ENCODE data around the gene ERFL. TPM values are rescaled to one million over a fixed set of nuclear protein-coding genes. Genes with fewer than 3 reads are reported as not detected.

ERFL gene
- total RNA-seq, 1 donor from 2014 or later, result 1.7 TPM

- intact Hi-C loops (cut with micrococcal nuclease), result no loop called here
These were observed 26.4 kb downstream of the ERFL start for GRCh38 chr19:41901707-41902360.

GRCh38 chr19:41898235-41898634 is 30.0 kb downstream of the ERFL start:
- intact Hi-C loops (cut with micrococcal nuclease), result no loop called here

DNA sequence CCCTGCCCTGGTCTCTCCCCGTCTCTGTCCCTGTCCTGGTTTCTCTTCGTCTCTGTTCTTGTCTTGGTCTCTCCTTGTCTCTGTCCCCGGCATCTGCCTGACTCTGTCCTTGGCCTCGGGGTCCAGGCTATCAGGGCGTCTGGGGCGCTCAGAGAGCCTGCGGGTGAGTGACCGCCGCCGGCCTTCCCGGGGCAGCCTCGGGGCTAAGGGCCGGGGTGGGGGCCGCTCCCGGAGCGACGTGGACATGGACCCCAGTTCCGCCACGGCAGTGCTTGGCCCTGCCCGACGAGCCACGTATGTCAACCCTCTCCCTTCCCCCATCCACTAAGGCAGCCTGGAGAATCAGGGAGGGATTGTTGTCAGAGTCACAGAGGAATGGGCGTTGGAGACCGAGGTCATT is 30.4 kb downstream of the ERFL start:
- intact Hi-C loops (cut with micrococcal nuclease), result no loop called here

- intact Hi-C loops (cut with micrococcal nuclease), result no loop called here
These were observed 31.1 kb downstream of the ERFL start for GRCh38 chr19:41897181-41897580.

DNA sequence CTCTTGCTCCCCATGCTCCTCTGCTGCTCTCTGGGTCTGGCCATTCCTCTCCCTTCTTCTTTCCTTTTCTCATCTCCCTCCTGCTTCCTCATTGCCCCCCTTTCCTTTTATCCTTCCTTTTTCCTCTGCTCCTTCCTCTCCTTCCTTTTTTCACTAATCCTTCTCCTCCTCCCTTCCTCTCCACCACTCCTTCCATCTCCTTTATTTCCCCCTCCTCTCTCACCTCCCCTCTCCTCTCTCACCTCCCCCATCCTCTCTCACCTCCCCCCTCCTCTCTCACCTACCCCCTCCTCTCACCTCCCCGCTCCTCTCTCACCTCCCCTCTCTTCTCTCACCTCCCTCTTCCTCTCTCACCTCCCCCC is 31.7 kb downstream of the ERFL start:
- intact Hi-C loops (cut with micrococcal nuclease), result no loop called here

DNA sequence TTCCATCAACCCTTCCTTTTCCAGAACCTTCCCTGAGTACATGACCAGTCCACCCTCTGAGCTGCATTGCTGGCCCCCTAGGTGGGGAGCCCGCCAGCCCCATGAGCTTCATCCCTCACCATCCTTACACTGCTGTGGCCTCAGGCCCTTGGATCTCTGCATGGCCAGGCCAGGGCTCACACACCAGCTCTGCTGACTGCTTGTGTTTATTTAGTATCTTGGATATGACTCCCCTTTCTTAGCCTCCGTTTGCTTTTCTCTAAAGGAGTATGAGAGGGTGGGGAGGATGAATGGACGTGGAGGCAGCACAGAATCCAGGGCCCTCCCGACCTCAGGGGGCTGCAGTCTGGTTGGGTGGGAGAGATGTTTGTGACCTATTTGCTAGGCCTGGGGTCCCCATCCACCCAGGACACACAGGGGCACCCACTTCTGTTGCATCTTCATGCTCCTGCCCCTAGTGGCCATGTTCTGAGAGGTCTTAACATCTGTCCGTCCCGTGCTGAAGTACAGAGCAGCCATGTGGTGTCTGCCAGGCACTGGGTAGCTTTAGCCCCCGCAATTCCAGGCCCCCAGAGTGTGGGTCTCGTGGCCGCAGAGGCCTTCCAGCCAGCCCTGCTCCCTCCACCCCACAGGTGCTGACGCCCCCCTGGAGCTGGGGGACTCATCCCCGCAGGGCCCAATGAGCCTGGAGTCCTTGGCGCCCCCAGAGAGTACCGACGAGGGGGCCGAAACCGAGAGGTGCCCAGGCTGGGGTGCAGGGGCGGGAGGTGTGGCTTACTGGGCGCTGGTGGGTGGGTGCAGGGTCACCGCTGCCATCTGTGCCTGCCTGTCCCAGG is 32.3 kb downstream of the ERFL start:
- intact Hi-C loops (cut with micrococcal nuclease), result no loop called here

GRCh38 chr19:41894350-41894749 is 33.9 kb downstream of the ERFL start:
- intact Hi-C loops (cut with micrococcal nuclease), result no loop called here

DNA sequence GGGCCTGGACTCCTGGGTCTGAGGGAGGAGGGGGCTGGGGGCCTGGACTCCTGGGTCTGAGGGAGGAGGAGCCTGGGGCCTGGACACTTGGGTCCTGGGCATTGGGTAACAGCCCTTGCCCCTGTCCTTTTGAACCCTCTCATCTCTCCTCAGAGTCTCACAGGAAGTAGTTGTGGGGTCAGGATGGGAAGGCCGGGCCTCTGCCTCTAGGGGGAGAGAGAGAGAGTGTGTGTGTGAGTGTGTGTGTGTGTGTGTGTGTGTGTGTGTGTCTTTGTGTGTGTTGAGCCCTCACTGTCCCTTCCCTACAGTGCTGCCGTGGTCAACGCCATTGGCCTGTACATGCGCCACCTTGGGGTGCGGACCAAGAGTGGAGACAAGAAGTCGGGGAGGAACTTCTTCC is 34.4 kb downstream of the ERFL start:
- intact Hi-C loops (cut with micrococcal nuclease), result no loop called here

GRCh38 chr19:41892173-41892902 is 35.9 kb downstream of the ERFL start:
- intact Hi-C loops (cut with micrococcal nuclease), result no loop called here

- intact Hi-C loops (cut with micrococcal nuclease), result no loop called here
These were observed 37.3 kb downstream of the ERFL start for GRCh38 chr19:41890936-41891335.

DNA sequence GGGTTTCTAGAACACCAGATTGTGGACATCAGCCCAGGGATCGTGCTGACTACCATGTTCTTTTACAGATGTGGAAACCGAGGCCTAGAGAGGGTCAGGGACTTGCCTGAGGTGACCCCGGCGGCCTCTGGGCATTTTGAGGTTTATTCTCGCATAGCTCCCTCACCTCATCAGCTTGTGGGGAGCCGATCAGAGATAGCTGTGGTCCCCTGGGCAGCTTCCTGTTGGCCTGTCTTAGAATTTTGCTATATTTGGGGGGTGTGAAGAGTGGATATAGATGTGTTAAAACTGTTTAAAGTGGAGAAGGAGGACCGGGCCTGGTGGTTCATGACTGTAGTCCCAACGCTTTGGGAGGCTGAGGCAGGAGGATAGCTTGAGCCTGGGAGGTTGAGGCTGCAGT is 38.4 kb downstream of the ERFL start:
- intact Hi-C loops (cut with micrococcal nuclease), result loop anchor here (5.0 to 10.0 kb wide), 2 partner anchors 37 to 355 kb away; partner anchors contain the start of gene ERFL

GRCh38 chr19:41888926-41889325 is 39.3 kb downstream of the ERFL start:
- intact Hi-C loops (cut with micrococcal nuclease), result loop anchor here (5.0 to 10.0 kb wide), 2 partner anchors 38 to 354 kb away; partner anchors contain the start of gene ERFL

DNA sequence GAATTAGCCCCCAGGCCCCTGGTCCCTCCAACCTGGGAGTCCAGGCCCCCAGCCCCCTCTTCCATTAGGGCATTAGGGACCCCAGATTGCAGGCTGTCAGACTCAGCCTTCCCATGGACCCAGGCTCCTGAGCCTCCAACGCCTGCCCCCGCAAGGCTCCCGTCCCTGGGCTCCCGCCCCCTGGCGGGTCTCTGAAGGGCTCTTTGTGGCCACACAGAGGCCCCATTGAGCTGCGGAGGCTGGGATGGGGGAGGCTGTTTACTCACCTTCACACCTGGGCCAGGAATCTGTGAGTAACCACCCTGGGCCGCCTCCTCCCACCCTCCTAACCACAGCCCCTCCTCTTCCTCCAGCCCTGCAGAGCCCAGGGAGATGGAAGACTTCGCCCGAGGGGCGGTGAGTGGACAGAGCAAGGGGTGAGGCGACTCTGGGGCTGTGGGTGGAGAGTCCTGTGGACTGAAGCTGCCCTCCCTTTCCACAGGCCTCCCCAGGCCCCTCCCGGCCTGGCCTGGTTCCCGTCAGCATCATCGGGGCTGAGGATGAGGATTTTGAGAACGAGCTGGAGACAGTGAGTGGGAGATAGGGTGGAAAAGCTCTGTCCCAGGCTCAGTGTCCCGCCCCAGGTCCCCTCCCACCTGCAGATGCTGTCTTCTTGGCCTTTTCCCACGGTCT is 40.4 kb downstream of the ERFL start:
- intact Hi-C loops (cut with micrococcal nuclease), result loop anchor here (2.0 to 10.0 kb wide), 3 partner anchors 15 to 353 kb away; partner anchors contain the start of gene ERFL

DNA sequence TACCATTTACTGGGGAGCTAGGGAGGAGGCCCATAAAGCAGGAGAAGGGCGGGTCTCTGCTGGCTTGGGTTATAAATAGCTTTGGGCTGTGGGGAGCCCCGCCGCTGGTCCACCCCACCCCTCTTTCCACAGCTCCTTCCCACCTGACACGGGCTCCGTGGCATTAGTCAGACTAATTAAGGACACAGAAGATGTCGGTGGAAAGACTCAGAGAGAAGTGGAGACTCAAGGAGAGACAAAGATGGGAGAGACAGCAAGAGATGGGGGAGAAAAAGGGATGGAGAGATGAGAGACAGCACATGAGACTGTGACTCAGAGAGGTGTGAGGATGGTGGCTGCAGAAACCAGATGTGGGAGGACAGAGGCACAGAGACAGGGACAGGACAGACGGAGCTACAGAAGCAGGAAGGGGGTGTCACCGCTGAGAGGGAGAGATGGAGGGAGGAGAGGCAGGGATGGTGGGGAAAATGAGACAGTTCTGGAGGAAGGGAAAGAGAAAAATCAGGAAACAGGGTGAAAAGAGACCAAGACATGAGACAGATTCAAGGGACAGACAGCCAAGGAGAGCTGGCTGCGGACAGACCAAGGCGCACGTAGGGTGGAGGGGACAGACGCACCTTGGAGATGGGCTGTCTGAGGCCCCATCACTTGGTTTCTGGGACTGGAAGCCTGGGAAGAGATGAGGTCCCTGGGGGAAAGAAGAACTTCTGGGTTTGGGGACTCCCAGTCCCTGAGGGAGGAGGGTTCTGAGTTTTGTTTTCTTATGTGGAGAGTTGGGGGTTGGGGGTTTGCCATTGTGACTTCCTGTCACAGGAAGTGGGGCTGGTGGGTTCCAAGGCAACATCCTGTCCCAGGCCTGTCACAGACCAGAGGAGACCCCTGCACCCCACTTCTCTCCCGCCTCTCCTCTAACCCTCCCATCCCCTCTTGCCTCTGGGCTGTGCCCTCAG is 41.2 kb downstream of the ERFL start:
- intact Hi-C loops (cut with micrococcal nuclease), result loop anchor here (2.0 to 10.0 kb wide), 3 partner anchors 14 to 352 kb away; partner anchors contain the start of gene ERFL

- intact Hi-C loops (cut with micrococcal nuclease), result loop anchor here (1.0 to 10.0 kb wide), 4 partner anchors 9 to 349 kb away; partner anchors contain the start of genes RABAC1 and RPS19
These were observed 44.2 kb downstream of the ERFL start for GRCh38 chr19:41883821-41884733.

DNA sequence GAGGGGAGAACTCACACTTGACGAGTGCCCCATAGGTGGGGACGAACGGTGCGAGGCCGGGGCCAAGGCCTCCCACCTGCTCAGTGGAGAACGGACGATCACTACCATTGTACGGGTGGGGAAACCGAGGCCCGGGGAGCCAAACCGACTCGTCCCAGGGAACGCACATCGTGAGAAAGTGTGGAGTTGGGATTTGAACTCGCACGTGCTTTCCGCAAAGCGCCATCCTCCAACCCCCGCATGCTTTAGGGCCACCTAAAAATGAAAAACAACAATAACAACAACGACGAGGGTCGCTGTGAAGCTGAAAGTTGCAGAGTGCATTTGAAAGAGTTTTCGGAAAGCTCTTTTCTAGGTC is 44.8 kb downstream of the ERFL start:
- intact Hi-C loops (cut with micrococcal nuclease), result loop anchor here (1.0 to 10.0 kb wide), 2 partner anchors 8 to 349 kb away; no protein-coding TSS in a partner anchor

GRCh38 chr19:41882568-41883462 is 45.4 kb downstream of the ERFL start, which contains the start of gene ARHGEF1:
ARHGEF1 (plus strand) TSS chr19:41883184; CDS start chr19:41888083, 4,899 bp downstream.
- intact Hi-C loops (cut with micrococcal nuclease), result loop anchor here (1.0 to 10.0 kb wide), 2 partner anchors 8 to 348 kb away; no protein-coding TSS in a partner anchor

GRCh38 chr19:41880329-41880708 is 47.9 kb downstream of the ERFL start:
- intact Hi-C loops (cut with micrococcal nuclease), result loop anchor here (10.0 kb wide), 1 partner anchor 346 kb away; no protein-coding TSS in a partner anchor

Measured in T-helper 2 cell treated with Interferon-gamma antibody and Interleukin-4, amounts not matched to agents 100 ng/mL and 5 ng/mL, for 36 hours (primary cell).